ENCODE measurements around the gene FMC1. TPM values are rescaled to one million over a fixed set of nuclear protein-coding genes. Genes with fewer than 3 reads are reported as not detected.

Gene FMC1
- total and polyA plus RNA-seq, 3 experiments from 2014 or later: 10.7 to 46.4 (median 12.2) TPM

GRCh38 chr7:139389091-139389490 lies 48.0 kb downstream of the FMC1 start:
- CTCF ChIA-PET: interaction anchor here (0.8 kb wide), 1 partner anchor 46 kb away, joined by 3 read pairs; no protein-coding TSS in a partner anchor
- H3K36me3 ChIP-seq (ENCODE audit: insufficient read depth, low read length): peaks cover 26% of the 10 kb centered on the region
- no peak for DNase-seq
- peaks cover 27 to 50% (median 40%) of the 10 kb centered on the region in 3 donors for H3K4me1 Mint-ChIP-seq
- no peak overlapping the region for H3K4me3 ChIP-seq (ENCODE audit: low read length)
- H3K27me3 Mint-ChIP-seq: no peaks in the 10 kb centered on the region
- POLR2A ChIA-PET: no interaction called here
- H3K36me3 Mint-ChIP-seq: peaks cover 16 to 70% (median 16%) of the 10 kb centered on the region in 3 donors
- H3K27ac Mint-ChIP-seq: peak overlapping the region in 2 of 8 donors; percentile 5 to 25
- H3K9me3 ChIP-seq (ENCODE audit: low read length): no peaks in the 10 kb centered on the region
- H3K4me1 ChIP-seq (ENCODE audit: insufficient read depth, low read length): peaks cover 7% of the 10 kb centered on the region
- no peaks in the 10 kb centered on the region for H3K27me3 ChIP-seq (ENCODE audit: insufficient read depth, low read length, poor library complexity, severe bottlenecking)
- H3K4me3 Mint-ChIP-seq: no peak overlapping the region
- no peaks in the 10 kb centered on the region for H3K9me3 Mint-ChIP-seq
- H3K27ac ChIP-seq (ENCODE audit: low read depth, low read length): no peak overlapping the region

GRCh38 chr7:139389774-139390173 lies 48.6 kb downstream of the FMC1 start:
- Histone ChIP-seq H3K27me3 (ENCODE audit: insufficient read depth, low read length, poor library complexity, severe bottlenecking) (no peaks in the 10 kb centered on the region), H3K36me3 (ENCODE audit: insufficient read depth, low read length) (peaks cover 23% of the 10 kb centered on the region), H3K9me3 (ENCODE audit: low read length) (no peaks in the 10 kb centered on the region), H3K27ac (ENCODE audit: low read depth, low read length) (no peak overlapping the region), H3K4me3 (ENCODE audit: low read length) (no peak overlapping the region), H3K4me1 (ENCODE audit: insufficient read depth, low read length) (peaks cover 14% of the 10 kb centered on the region)
- Mint-ChIP-seq H3K9me3 (no peaks in the 10 kb centered on the region), H3K27me3 (no peaks in the 10 kb centered on the region), H3K36me3 (peaks cover 16 to 70% (median 16%) of the 10 kb centered on the region in 3 donors), H3K4me1 (peaks cover 34 to 57% (median 47%) of the 10 kb centered on the region in 3 donors), H3K27ac (peak overlapping the region in 2 of 8 donors; percentile 7 to 58), H3K4me3 (no peak overlapping the region)
- ChIA-PET POLR2A (no interaction called here), CTCF (interaction anchor here (0.8 kb wide), 1 partner anchor 45 kb away, joined by 3 read pairs; no protein-coding TSS in a partner anchor)
- DNase-seq: no peak

GRCh38 chr7:139393621-139394211 lies 52.6 kb downstream of the FMC1 start:
- Histone ChIP-seq H3K27ac (ENCODE audit: low read depth, low read length) (no peak overlapping the region), H3K36me3 (ENCODE audit: insufficient read depth, low read length) (peaks cover 7% of the 10 kb centered on the region), H3K4me3 (ENCODE audit: low read length) (no peak overlapping the region), H3K9me3 (ENCODE audit: low read length) (no peaks in the 10 kb centered on the region), H3K27me3 (ENCODE audit: insufficient read depth, low read length, poor library complexity, severe bottlenecking) (no peaks in the 10 kb centered on the region), H3K4me1 (ENCODE audit: insufficient read depth, low read length) (peaks cover 23% of the 10 kb centered on the region)
- ChIA-PET POLR2A (no interaction called here), CTCF (no interaction called here)
- no peak for DNase-seq
- Mint-ChIP-seq H3K27ac (peak overlapping the region in 5 of 8 donors; percentile 55 to 88 (median 76)), H3K9me3 (no peaks in the 10 kb centered on the region), H3K36me3 (peaks cover 16 to 71% (median 18%) of the 10 kb centered on the region in 3 donors), H3K27me3 (no peaks in the 10 kb centered on the region), H3K4me3 (peak overlapping the region in 2 of 7 donors; percentile 57 to 62), H3K4me1 (peaks cover 44 to 72% (median 67%) of the 10 kb centered on the region in 3 donors)

GRCh38 chr7:139394540-139394939 lies 53.4 kb downstream of the FMC1 start:
- H3K9me3 ChIP-seq (ENCODE audit: low read length): no peaks in the 10 kb centered on the region
- Mint-ChIP-seq H3K4me1 (peaks cover 42 to 64% (median 59%) of the 10 kb centered on the region in 3 donors), H3K4me3 (peak overlapping the region in 6 of 7 donors; percentile 2 to 36 (median 10)), H3K9me3 (no peaks in the 10 kb centered on the region), H3K36me3 (peaks cover 12 to 69% (median 17%) of the 10 kb centered on the region in 3 donors), H3K27me3 (no peaks in the 10 kb centered on the region), H3K27ac (peak overlapping the region; percentile 3 to 79 (median 10))
- peak in 1 of 5 donors; percentile 35 for DNase-seq
- POLR2A ChIA-PET: interaction anchor here (0.5 kb wide), 1 partner anchor 14 kb away, joined by 6 read pairs; no protein-coding TSS in a partner anchor
- H3K36me3 ChIP-seq (ENCODE audit: insufficient read depth, low read length): peaks cover 7% of the 10 kb centered on the region
- H3K4me1 ChIP-seq (ENCODE audit: insufficient read depth, low read length): peaks cover 23% of the 10 kb centered on the region
- H3K27ac ChIP-seq (ENCODE audit: low read depth, low read length): no peak overlapping the region
- CTCF ChIA-PET: no interaction called here
- H3K27me3 ChIP-seq (ENCODE audit: insufficient read depth, low read length, poor library complexity, severe bottlenecking): no peaks in the 10 kb centered on the region
- no peak overlapping the region for H3K4me3 ChIP-seq (ENCODE audit: low read length)

Other genes starting within 250 kb of the FMC1 start
- 10 to 100 TPM; 89.9 to 92.8 TPM for gene ZC3HAV1, start 231.6 kb upstream of the FMC1 start, total RNA-seq
- gene ZC3HAV1, start 231.6 kb upstream of the FMC1 start, polyA plus RNA-seq: 153 TPM
- gene UBN2, start 110.1 kb upstream of the FMC1 start, total RNA-seq: 10 to 100 TPM; 13.0 to 13.6 TPM
- gene UBN2, start 110.1 kb upstream of the FMC1 start, polyA plus RNA-seq: 3.2 TPM
- gene LUC7L2, start 18.6 kb downstream of the FMC1 start, total RNA-seq: 100 to 1,000 TPM; 150 to 164 TPM
- gene LUC7L2, start 18.6 kb downstream of the FMC1 start, polyA plus RNA-seq: 72.0 TPM
- gene KLRG2, start 142.3 kb downstream of the FMC1 start, total RNA-seq: under 1 TPM; 0.24 to 0.38 TPM
- gene KLRG2, start 142.3 kb downstream of the FMC1 start, polyA plus RNA-seq: not detected
- not detected for gene CLEC2L, start 182.3 kb downstream of the FMC1 start, total RNA-seq
- gene CLEC2L, start 182.3 kb downstream of the FMC1 start, polyA plus RNA-seq: not detected

Data from CD8-positive, alpha-beta memory T cell (primary cell).